ENCODE measurements around the gene TULP3.

TULP3 gene

DNA sequence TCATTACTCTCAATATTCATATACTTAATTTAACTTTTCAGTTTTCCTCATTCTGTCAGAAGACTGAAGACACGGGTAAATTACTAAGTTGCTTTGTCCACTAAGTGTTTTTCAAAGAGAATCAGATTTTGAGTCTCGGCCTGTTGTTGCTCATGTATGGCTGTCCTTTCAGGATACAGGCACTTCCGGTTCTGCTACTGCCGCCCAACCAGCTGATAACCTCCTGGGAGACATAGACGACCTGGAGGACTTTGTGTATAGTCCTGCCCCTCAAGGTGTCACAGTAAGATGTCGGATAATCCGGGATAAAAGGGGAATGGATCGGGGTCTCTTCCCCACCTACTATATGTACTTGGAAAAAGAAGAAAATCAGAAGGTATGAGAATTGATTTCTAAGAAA lies 40.2 kb downstream of the TULP3 start:
- no peak for DNase-seq

DNA sequence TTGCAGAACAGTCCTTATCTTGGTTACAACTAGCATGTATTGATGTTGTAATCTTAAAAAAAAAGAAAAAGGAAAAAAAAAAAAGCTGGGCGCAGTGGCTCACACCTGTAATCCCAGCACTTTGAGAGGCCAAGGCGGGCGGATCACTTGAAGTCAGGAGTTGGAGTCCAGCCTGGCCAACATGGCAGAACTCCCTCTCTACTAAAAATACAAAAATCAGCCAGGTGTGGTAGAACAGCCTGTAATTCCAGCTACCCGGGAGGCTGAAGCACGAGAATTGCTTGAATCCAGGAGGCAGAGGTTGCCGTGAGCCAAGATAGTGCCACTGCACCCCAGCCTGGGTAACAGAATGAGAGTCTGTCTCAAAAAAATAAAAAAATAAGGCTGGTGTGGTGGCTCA lies 42.9 kb downstream of the TULP3 start:
- no peak for DNase-seq

- DNase-seq = no peak
Measured at GRCh38 chr12:2934371-2934770, 43.7 kb downstream of the TULP3 start.

GRCh38 chr12:2936301-2936700 lies 45.6 kb downstream of the TULP3 start:
- DNase-seq = no peak

GRCh38 chr12:2937500-2937899 lies 46.8 kb downstream of the TULP3 start:
- no peak for DNase-seq

- no peak for DNase-seq
Measured at GRCh38 chr12:2939191-2939590, 48.5 kb downstream of the TULP3 start.

- no peak for DNase-seq
Measured at GRCh38 chr12:2940564-2940963, 49.9 kb downstream of the TULP3 start.

DNA sequence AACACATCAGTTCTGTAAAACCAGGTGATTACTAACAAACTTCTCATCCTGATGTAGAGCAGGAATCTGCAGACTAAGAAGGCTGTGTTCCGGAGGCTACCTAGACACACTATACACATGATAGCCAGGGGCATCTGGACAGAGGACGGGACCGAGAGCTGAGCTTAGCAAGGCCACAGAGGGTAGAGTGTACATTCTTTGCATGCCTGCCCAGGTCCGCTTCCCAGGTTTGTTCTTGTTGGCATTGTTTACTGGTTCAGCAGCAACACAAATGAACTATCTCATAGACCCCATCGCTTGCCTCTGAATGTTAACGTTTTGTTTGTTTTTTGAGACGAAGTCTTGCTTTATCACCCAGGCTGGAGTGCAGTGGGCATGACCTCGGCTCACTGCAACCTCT lies 50.8 kb downstream of the TULP3 start:
- no peak for DNase-seq

DNA sequence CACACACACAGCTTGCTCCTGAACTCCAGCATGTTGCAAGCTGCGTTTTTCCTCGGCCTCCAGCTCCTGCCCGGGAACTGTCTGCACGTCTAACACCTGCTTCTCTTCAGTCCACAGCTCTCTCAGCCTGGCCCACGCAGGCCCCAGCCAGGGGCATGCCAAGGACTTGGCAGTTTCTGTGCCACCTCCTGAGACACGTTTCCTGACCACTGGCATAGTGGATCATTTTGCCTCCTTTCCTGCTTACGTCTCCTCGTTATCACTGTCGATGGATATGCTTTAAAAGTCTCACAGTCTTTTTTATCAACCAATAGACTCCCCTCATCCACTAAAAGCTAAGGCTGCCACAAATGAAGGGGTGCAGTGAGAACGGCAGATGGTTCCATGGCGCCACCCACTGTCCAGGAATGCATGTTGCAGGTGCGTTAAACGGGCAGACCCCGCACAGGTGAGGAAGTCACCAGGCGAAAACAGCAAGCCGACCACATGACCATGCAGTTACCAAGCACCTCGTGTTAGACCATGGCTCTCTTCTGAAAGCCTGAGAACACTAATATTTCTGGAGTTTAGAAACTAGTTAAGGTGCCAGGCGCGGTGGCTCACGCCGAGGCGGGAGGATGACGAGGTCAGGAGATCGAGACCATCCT lies 53.8 kb downstream of the TULP3 start:
- DNase-seq = peak; percentile 51

DNA sequence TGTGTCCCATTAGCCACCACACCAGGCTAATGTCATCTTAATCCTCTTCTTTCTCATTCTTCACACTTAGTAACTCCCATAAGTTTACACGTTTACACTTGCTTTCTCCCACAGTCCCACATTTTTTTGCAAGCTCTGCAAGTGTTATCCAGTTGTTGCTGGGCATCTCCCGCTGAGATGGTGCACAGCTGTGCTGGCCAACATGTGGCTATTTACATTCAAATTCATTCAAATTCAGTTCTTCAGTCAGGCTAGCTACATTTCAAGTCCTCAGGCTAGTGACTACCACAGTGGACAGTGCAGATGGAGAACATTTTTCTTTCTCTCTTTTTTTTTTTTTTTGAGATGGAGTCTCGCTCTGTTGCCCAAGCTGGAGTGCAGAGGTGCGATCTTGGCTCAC lies 58.7 kb downstream of the TULP3 start:
- no peak for DNase-seq

GRCh38 chr12:2955888-2956287 lies 65.2 kb downstream of the TULP3 start:
- no peak for DNase-seq

DNA sequence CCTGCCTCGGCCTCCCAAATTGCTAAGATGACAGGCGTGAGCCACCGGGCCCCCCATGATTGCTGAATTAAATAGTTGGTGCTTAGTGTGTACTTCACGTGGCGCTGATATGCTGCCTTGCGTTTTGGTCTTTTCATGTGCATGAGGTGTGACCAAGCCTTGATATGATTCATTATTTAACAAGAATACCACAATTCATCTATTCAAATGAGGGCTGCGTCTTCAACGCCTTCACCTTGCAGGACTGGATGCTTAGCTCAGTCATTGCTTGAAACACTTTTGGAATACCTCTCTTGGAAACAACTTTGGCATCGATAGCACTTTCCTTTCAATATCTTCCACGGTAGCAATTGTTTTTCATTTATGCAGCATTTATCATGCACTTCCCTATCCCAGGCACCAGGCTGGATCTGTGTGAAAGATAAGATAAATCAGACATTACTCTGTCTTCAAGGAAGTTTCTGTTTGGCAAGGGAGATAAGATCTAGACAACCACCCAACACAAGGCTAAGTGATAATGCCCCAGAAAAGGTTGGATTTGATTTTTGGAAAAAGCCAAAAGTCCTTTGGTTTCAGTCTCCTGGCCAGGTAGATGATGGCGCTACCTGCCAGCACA lies 67.2 kb downstream of the TULP3 start:
- no peak for DNase-seq

DNA sequence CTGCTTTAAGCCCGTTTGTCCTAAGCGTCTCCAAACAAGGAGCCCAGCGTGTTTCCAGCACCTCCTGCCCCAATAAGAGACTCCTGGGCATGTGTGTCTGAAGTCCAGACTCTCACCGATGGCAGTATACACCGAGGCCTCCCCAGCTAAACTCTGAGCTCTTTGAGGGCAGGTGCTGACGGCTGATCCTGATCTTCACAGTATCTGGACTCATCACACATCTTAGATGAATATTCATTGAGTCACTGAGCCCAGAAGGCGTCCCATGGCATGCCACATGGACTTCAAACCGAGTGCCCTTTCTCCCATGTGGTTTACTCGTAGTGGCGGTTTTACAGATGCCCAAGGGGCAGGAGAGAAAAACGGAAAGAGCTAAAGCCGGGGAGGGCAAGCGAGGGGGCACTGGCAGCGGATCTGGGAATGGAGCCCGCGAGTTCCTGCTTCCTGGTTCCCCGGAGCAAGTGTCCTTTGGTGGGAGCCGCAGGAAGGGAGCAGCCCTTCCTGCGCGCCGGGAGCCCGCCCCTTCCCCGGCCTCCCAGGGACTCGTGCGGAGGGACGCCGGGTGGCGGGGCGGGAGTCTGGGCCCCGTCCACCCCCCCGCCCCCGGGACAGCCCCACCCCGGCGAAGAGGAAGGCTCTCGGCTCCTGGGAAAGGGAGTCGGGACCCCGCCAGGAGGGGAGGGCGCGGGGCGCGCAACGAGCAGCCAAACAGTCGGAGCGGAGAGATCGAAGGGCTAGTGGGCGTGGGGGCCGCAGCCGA lies 67.9 kb downstream of the TULP3 start:
- DNase-seq = no peak

DNA sequence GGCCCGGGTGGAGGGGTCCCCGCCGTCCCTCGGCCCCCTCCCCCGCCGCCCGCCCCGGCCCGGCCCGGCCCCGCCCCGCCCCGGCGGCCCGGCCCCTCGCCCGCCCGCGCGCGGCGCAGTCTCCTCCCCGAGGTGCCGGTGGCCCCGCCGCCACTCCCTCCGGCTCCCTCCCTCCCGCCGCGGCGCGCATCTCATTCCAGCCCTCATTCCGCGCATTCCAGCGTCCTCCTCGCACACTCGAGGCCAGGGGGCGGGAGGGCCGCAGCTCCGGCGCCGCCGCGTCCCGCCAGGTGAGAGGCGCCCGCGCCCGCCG lies 68.5 kb downstream of the TULP3 start, which contains the start of gene TEAD4:
Gene TEAD4 (plus strand): TSS at position 206 of the 313 bp plus-strand sequence.
- no peak for DNase-seq

GRCh38 chr12:2959505-2960389 lies 69.1 kb downstream of the TULP3 start:
- DNase-seq = no peak

- peak; percentile 9 for DNase-seq
Measured at GRCh38 chr12:2960390-2960956, 69.8 kb downstream of the TULP3 start.

DNA sequence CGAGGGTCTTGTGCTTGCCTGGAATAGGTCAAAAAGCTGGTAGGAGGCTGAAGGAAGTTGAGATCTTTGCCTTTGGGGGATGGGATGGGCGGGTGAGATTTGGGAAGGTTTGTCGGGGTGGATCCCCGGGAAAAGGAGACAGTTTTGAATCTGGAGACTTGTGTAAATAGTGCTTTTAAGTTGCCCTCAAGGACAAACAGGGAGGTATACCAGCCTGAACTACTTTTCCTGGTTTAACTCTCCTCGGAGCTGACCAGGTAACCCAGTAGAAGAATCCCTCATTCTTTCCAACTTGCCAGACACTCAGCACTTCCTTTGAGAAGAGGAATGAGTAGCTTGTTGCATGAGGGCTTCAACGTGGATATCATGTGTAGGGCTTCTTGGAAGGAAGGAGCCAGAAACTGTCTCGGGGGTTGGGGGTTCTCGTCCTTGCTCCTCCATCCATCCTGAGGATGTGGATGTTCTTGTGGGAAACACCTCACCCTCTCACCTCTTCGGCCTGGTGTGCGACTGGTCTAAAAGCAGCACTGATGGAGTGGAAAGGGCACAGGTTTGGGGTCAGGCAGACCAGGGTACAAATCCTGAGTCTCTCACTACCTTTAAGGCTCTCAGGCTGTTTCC lies 70.4 kb downstream of the TULP3 start:
- no peak for DNase-seq

DNA sequence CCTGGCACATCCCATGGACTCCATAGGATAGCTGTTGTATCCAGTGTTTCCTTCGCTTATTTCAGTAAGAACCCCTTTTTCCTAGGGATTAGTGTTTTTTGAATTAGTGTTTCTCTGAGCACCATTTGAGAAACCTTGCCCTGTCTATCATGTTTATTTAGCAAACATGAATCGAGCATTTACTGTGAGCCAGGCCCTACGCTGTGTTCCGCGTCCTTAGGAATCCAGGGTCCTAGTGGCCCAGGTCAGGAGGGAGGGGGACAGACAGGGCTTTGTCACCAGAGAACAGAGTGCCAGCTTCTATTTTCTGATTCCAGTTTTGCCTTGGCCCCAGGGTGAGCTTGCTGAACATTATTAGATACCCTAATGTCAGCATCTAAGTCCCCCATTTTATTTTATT lies 71.0 kb downstream of the TULP3 start:
- DNase-seq = no peak

DNA sequence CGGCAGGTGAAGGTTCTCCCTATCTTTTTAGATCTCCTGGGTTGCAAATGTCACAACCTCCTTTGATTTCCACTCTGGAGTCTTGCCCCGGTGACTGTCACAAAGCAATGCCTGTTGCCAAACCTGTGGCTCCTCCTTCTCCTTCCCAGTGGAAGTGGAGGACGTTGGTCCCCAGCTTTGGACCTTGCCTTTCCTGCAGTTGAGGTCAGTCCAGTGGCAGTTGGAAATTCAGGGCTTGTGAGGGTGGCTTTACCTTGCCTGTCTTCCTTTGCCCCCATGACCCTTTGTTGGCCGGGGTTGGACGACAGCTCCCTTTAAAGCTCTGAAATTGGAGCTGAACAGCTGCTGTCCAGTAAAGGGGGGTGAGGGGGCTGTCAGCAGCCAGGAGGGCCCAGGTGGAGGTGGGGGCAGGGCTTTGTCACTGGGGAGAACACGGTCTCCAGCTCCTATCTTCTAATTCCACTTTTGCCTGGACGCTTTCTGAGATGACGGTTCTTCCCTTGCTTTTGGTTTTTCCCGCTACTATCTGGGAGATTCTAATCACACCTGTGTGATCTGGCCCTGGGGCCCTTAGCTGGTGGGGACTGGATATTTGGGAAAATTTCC lies 72.6 kb downstream of the TULP3 start:
- no peak for DNase-seq

- DNase-seq = no peak
Measured at GRCh38 chr12:2963760-2964292, 73.1 kb downstream of the TULP3 start.

- no peak for DNase-seq
Measured at GRCh38 chr12:2967651-2968050, 77.0 kb downstream of the TULP3 start.

DNA sequence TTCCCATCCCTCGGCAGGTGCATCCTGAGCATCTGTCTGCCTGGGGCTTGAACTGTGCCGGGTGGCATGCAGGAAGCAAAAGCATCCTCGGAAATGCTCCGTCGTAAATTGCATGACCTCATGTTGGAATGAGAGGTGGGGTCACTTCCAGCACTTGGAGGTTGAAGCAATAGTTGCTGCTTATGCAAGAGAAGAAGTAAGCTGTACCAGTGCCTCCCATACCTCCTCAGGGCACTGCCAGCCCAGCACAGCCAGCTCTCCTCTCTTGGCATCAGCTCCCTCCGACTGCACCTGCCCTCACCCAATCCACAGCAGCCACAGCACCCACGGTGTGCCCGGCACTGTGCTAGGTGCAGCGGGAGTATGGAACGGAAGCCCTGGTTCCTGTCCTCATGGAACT lies 80.1 kb downstream of the TULP3 start:
- DNase-seq = no peak
